Measurements from ENCODE around the gene STXBP4. TPM values are rescaled to one million over a fixed set of nuclear protein-coding genes. Genes with fewer than 3 reads are reported as not detected.

The STXBP4 gene
- polyA plus RNA-seq, 4 donors = 2.3 to 10.6 (median 3.9) TPM

GRCh38 chr17:55090079-55090492 is 121.5 kb downstream of the STXBP4 start:
- no peak for FAIRE-seq

GRCh38 chr17:55093353-55093752 is 124.8 kb downstream of the STXBP4 start:
- no peaks in the 10 kb centered on the region for H3K27me3 ChIP-seq (ENCODE audit: control insufficient read depth in 3 of 3, insufficient read depth in 3 of 3, low read length in 3 of 3)
- H3K4me1 ChIP-seq (ENCODE audit: control insufficient read depth in 3 of 3, insufficient read depth in 2 of 3, low read depth in 1 of 3, low read length in 2 of 3) = no peaks in the 10 kb centered on the region
- H3K9me3 ChIP-seq (ENCODE audit: control insufficient read depth in 2 of 2, insufficient read depth in 1 of 2, low read depth in 1 of 2, low read length in 1 of 2) = no peaks in the 10 kb centered on the region
- no peak for FAIRE-seq
- no peak for DNase-seq
- 70 to 83% (median 74%) methylated on average over 1 of the region's 1 CpG for WGBS, 3 donors
- H3K4me3 ChIP-seq (ENCODE audit: low read depth in 1 of 3, low read length in 3 of 3) = no peak overlapping the region
- peaks cover 0 to under 1% (median 0%) of the 10 kb centered on the region in 3 donors for H3K36me3 ChIP-seq (ENCODE audit: control insufficient read depth in 3 of 3, insufficient read depth in 2 of 3, low read depth in 1 of 3, low read length in 3 of 3)
- no peak overlapping the region for H3K27ac ChIP-seq (ENCODE audit: low read depth in 1 of 3, low read length in 2 of 3)

More at GRCh38 chr17:55090079-55090492, 121.5 kb downstream of the STXBP4 start:
- H3K9me3 ChIP-seq (ENCODE audit: control insufficient read depth in 2 of 2, insufficient read depth in 1 of 2, low read depth in 1 of 2, low read length in 1 of 2) = no peaks in the 10 kb centered on the region
- peak in 1 of 2 donors; percentile 39 for DNase-seq
- H3K27ac ChIP-seq (ENCODE audit: low read depth in 1 of 3, low read length in 2 of 3) = peak overlapping the region in 1 of 3 donors; percentile 17
- H3K27me3 ChIP-seq (ENCODE audit: control insufficient read depth in 3 of 3, insufficient read depth in 3 of 3, low read length in 3 of 3) = no peaks in the 10 kb centered on the region
- H3K4me3 ChIP-seq (ENCODE audit: low read depth in 1 of 3, low read length in 3 of 3) = no peak overlapping the region
- H3K4me1 ChIP-seq (ENCODE audit: control insufficient read depth in 3 of 3, insufficient read depth in 2 of 3, low read depth in 1 of 3, low read length in 2 of 3) = no peaks in the 10 kb centered on the region
- 57 to 75% (median 64%) methylated on average over 3 of the region's 3 CpGs for WGBS, 3 donors
- H3K36me3 ChIP-seq (ENCODE audit: control insufficient read depth in 3 of 3, insufficient read depth in 2 of 3, low read depth in 1 of 3, low read length in 3 of 3) = no peaks in the 10 kb centered on the region

- H3K9me3 ChIP-seq (ENCODE audit: control insufficient read depth in 2 of 2, insufficient read depth in 1 of 2, low read depth in 1 of 2, low read length in 1 of 2) = peaks cover 0 to 3% of the 10 kb centered on the region in 2 donors
- H3K36me3 ChIP-seq (ENCODE audit: control insufficient read depth in 3 of 3, insufficient read depth in 2 of 3, low read depth in 1 of 3, low read length in 3 of 3) = peaks cover 0 to 1% (median 0%) of the 10 kb centered on the region in 3 donors
- H3K27ac ChIP-seq (ENCODE audit: low read depth in 1 of 3, low read length in 2 of 3) = no peak overlapping the region
- no peak for DNase-seq
- H3K4me1 ChIP-seq (ENCODE audit: control insufficient read depth in 3 of 3, insufficient read depth in 2 of 3, low read depth in 1 of 3, low read length in 2 of 3) = no peaks in the 10 kb centered on the region
- H3K4me3 ChIP-seq (ENCODE audit: low read depth in 1 of 3, low read length in 3 of 3) = no peak overlapping the region
- 84 to 94% (median 93%) methylated on average over 1 of the region's 1 CpG for WGBS, 3 donors
- no peaks in the 10 kb centered on the region for H3K27me3 ChIP-seq (ENCODE audit: control insufficient read depth in 3 of 3, insufficient read depth in 3 of 3, low read length in 3 of 3)
- no peak for FAIRE-seq
Measured at GRCh38 chr17:55098765-55099164, 130.2 kb downstream of the STXBP4 start.

- 45 to 60% (median 59%) methylated on average over 2 of the region's 2 CpGs for WGBS, 3 donors
- Histone ChIP-seq H3K27me3 (ENCODE audit: control insufficient read depth in 3 of 3, insufficient read depth in 3 of 3, low read length in 3 of 3) (no peaks in the 10 kb centered on the region), H3K4me3 (ENCODE audit: low read depth in 1 of 3, low read length in 3 of 3) (no peak overlapping the region), H3K4me1 (ENCODE audit: control insufficient read depth in 3 of 3, insufficient read depth in 2 of 3, low read depth in 1 of 3, low read length in 2 of 3) (no peaks in the 10 kb centered on the region), H3K27ac (ENCODE audit: low read depth in 1 of 3, low read length in 2 of 3) (no peak overlapping the region), H3K9me3 (ENCODE audit: control insufficient read depth in 2 of 2, insufficient read depth in 1 of 2, low read depth in 1 of 2, low read length in 1 of 2) (peaks cover 0 to 8% of the 10 kb centered on the region in 2 donors), H3K36me3 (ENCODE audit: control insufficient read depth in 3 of 3, insufficient read depth in 2 of 3, low read depth in 1 of 3, low read length in 3 of 3) (peaks cover 0 to 8% (median 0%) of the 10 kb centered on the region in 3 donors)
- no peak for FAIRE-seq
- no peak for DNase-seq
Measured at GRCh38 chr17:55110521-55110920, 142.0 kb downstream of the STXBP4 start.

GRCh38 chr17:55114283-55114682 is 145.7 kb downstream of the STXBP4 start:
- Histone ChIP-seq H3K27ac (ENCODE audit: low read depth in 1 of 3, low read length in 2 of 3) (no peak overlapping the region), H3K36me3 (ENCODE audit: control insufficient read depth in 3 of 3, insufficient read depth in 2 of 3, low read depth in 1 of 3, low read length in 3 of 3) (no peaks in the 10 kb centered on the region), H3K27me3 (ENCODE audit: control insufficient read depth in 3 of 3, insufficient read depth in 3 of 3, low read length in 3 of 3) (no peaks in the 10 kb centered on the region), H3K9me3 (ENCODE audit: control insufficient read depth in 2 of 2, insufficient read depth in 1 of 2, low read depth in 1 of 2, low read length in 1 of 2) (no peaks in the 10 kb centered on the region), H3K4me3 (ENCODE audit: low read depth in 1 of 3, low read length in 3 of 3) (no peak overlapping the region), H3K4me1 (ENCODE audit: control insufficient read depth in 3 of 3, insufficient read depth in 2 of 3, low read depth in 1 of 3, low read length in 2 of 3) (peaks cover 0 to 2% (median 0%) of the 10 kb centered on the region in 3 donors)
- no peak for DNase-seq
- FAIRE-seq = no peak

GRCh38 chr17:55116440-55116914 is 147.9 kb downstream of the STXBP4 start:
- no peak for FAIRE-seq

GRCh38 chr17:55117164-55117563 is 148.6 kb downstream of the STXBP4 start:
- FAIRE-seq (no peak), DNase-seq (peak; percentile 32 to 54)
- no peaks in the 10 kb centered on the region for H3K36me3 ChIP-seq (ENCODE audit: control insufficient read depth in 3 of 3, insufficient read depth in 2 of 3, low read depth in 1 of 3, low read length in 3 of 3)
- WGBS, 3 donors = 7 to 30% (median 27%) methylated on average over 3 of the region's 3 CpGs
- H3K4me3 ChIP-seq (ENCODE audit: low read depth in 1 of 3, low read length in 3 of 3) = no peak overlapping the region
- no peaks in the 10 kb centered on the region for H3K9me3 ChIP-seq (ENCODE audit: control insufficient read depth in 2 of 2, insufficient read depth in 1 of 2, low read depth in 1 of 2, low read length in 1 of 2)
- H3K27me3 ChIP-seq (ENCODE audit: control insufficient read depth in 3 of 3, insufficient read depth in 3 of 3, low read length in 3 of 3) = no peaks in the 10 kb centered on the region
- H3K4me1 ChIP-seq (ENCODE audit: control insufficient read depth in 3 of 3, insufficient read depth in 2 of 3, low read depth in 1 of 3, low read length in 2 of 3) = peaks cover 0 to 2% (median 0%) of the 10 kb centered on the region in 3 donors
- H3K27ac ChIP-seq (ENCODE audit: low read depth in 1 of 3, low read length in 2 of 3) = no peak overlapping the region

More at GRCh38 chr17:55116440-55116914, 147.9 kb downstream of the STXBP4 start:
- no peak overlapping the region for H3K4me3 ChIP-seq (ENCODE audit: low read depth in 1 of 3, low read length in 3 of 3)
- no peaks in the 10 kb centered on the region for H3K36me3 ChIP-seq (ENCODE audit: control insufficient read depth in 3 of 3, insufficient read depth in 2 of 3, low read depth in 1 of 3, low read length in 3 of 3)
- no peak overlapping the region for H3K27ac ChIP-seq (ENCODE audit: low read depth in 1 of 3, low read length in 2 of 3)
- peaks cover 0 to 2% (median 0%) of the 10 kb centered on the region in 3 donors for H3K4me1 ChIP-seq (ENCODE audit: control insufficient read depth in 3 of 3, insufficient read depth in 2 of 3, low read depth in 1 of 3, low read length in 2 of 3)
- no peaks in the 10 kb centered on the region for H3K9me3 ChIP-seq (ENCODE audit: control insufficient read depth in 2 of 2, insufficient read depth in 1 of 2, low read depth in 1 of 2, low read length in 1 of 2)
- no peaks in the 10 kb centered on the region for H3K27me3 ChIP-seq (ENCODE audit: control insufficient read depth in 3 of 3, insufficient read depth in 3 of 3, low read length in 3 of 3)
- WGBS, 3 donors = 5 to 9% (median 5%) methylated on average over 2 of the region's 2 CpGs
- DNase-seq = peak in 1 of 2 donors; percentile 35

GRCh38 chr17:55120651-55121050 is 152.1 kb downstream of the STXBP4 start:
- no peaks in the 10 kb centered on the region for H3K9me3 ChIP-seq (ENCODE audit: control insufficient read depth in 2 of 2, insufficient read depth in 1 of 2, low read depth in 1 of 2, low read length in 1 of 2)
- H3K4me1 ChIP-seq (ENCODE audit: control insufficient read depth in 3 of 3, insufficient read depth in 2 of 3, low read depth in 1 of 3, low read length in 2 of 3) = peaks cover 0 to 2% (median 0%) of the 10 kb centered on the region in 3 donors
- no peak overlapping the region for H3K4me3 ChIP-seq (ENCODE audit: low read depth in 1 of 3, low read length in 3 of 3)
- no peaks in the 10 kb centered on the region for H3K36me3 ChIP-seq (ENCODE audit: control insufficient read depth in 3 of 3, insufficient read depth in 2 of 3, low read depth in 1 of 3, low read length in 3 of 3)
- no peaks in the 10 kb centered on the region for H3K27me3 ChIP-seq (ENCODE audit: control insufficient read depth in 3 of 3, insufficient read depth in 3 of 3, low read length in 3 of 3)
- FAIRE-seq (no peak), DNase-seq (no peak)
- H3K27ac ChIP-seq (ENCODE audit: low read depth in 1 of 3, low read length in 2 of 3) = no peak overlapping the region

GRCh38 chr17:55121268-55121667 is 152.7 kb downstream of the STXBP4 start:
- FAIRE-seq = no peak
- no peaks in the 10 kb centered on the region for H3K36me3 ChIP-seq (ENCODE audit: control insufficient read depth in 3 of 3, insufficient read depth in 2 of 3, low read depth in 1 of 3, low read length in 3 of 3)
- no peaks in the 10 kb centered on the region for H3K27me3 ChIP-seq (ENCODE audit: control insufficient read depth in 3 of 3, insufficient read depth in 3 of 3, low read length in 3 of 3)
- DNase-seq = no peak
- no peak overlapping the region for H3K4me3 ChIP-seq (ENCODE audit: low read depth in 1 of 3, low read length in 3 of 3)
- peaks cover 0 to 2% (median 0%) of the 10 kb centered on the region in 3 donors for H3K4me1 ChIP-seq (ENCODE audit: control insufficient read depth in 3 of 3, insufficient read depth in 2 of 3, low read depth in 1 of 3, low read length in 2 of 3)
- no peaks in the 10 kb centered on the region for H3K9me3 ChIP-seq (ENCODE audit: control insufficient read depth in 2 of 2, insufficient read depth in 1 of 2, low read depth in 1 of 2, low read length in 1 of 2)
- H3K27ac ChIP-seq (ENCODE audit: low read depth in 1 of 3, low read length in 2 of 3) = no peak overlapping the region

Measured in small intestine (tissue), 7 donors.